Stimulated activated naive B cell treated with anti-CD40 and anti-IgM and Interleukin-4, amounts not matched to agents 10 μg/mL and 1 μg/mL and 100 μg/mL, for 72 hours (primary cell): ENCODE measurements around the gene SCAI.
"Not testable (repeated sequence)": the region's sequence is repeated elsewhere in the genome, so short reads cannot be mapped to it uniquely, and the experiment has no call there.

Source experiments
- ATAC-seq, 2 donors: fragments of 150-1000 bp; cut with Tn5 transposase; replicated peaks; 2 replicates each; pipeline ENCODE4 v1.10.0; 2021; ENCODE audit warnings: moderate library complexity in 1 of 2
- DNase-seq: peaks from one replicate; pipeline ENCODE4 v3.0.0; 2021
- H3K27ac Mint-ChIP-seq: one replicate; pipeline ENCODE4 v1.8.0; 2022; ENCODE audit warnings: mild to moderate bottlenecking, mixed read lengths
- H3K27me3 Mint-ChIP-seq, 2 donors: one replicate each; pipeline ENCODE4 v1.8.0; 2022; ENCODE audit warnings: mixed read lengths in 2 of 2
- H3K36me3 Mint-ChIP-seq, 2 donors: one replicate each; pipeline ENCODE4 v1.8.0; 2022; ENCODE audit warnings: mixed read lengths in 2 of 2, mild to moderate bottlenecking in 1 of 2
- H3K4me1 Mint-ChIP-seq, 2 donors: one replicate each; pipeline ENCODE4 v1.8.0; 2022; ENCODE audit warnings: mixed read lengths in 2 of 2, mild to moderate bottlenecking in 1 of 2
- H3K4me3 Mint-ChIP-seq, 2 donors: one replicate each; pipeline ENCODE4 v1.8.0; 2022; ENCODE audit warnings: mild to moderate bottlenecking in 2 of 2, mixed read lengths in 2 of 2, moderate library complexity in 1 of 2
- H3K9me3 Mint-ChIP-seq, 2 donors: one replicate each; pipeline ENCODE4 v1.8.0; 2022; ENCODE audit warnings: mixed read lengths in 2 of 2, mild to moderate bottlenecking in 1 of 2

SCAI gene

DNA sequence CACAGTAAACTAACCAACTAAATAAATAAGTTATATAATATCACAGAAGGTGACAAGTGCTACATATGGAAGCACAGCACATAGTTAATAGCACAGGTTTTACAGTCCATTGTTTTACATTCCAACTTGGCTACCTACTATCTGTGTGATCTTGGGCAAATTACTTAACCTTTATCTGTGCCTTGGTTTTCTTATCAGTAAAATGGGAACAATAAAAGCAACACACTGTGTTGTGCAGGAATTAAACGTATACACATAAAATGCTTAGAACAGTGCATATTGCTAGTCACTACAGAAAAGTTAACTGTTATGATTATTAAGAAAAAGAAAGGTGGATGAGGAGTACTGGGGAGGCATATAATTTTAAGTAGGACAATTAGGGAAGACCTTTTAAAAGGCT is 159.6 kb downstream of the SCAI start:
- Mint-ChIP-seq H3K4me3 (no peak overlapping the region), H3K27me3 (no peaks in the 10 kb centered on the region), H3K36me3 (peaks cover 6 to 18% of the 10 kb centered on the region in 2 donors), H3K4me1 (no peaks in the 10 kb centered on the region), H3K9me3 (no peaks in the 10 kb centered on the region), H3K27ac (no peak overlapping the region)
- ATAC-seq: no peak
- no peak for DNase-seq

DNA sequence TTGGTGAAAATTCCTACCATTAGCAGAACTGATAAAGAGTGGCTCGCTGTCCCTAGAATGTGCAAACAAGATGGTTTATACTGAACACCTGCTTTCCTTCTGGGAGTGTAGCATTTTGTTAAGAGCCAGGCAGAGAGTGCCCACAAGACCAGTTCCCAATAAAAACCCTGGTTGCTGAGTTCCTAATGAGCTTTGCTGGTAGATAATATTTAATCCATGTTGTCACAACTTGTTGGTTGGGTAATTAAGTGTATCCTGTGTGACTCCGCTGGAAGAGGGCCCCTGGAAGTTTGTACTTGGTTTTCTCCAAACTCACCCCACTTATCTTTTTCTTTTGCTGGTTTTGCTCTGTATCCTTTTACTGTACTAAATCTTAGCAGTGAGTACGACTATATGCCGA is 162.9 kb downstream of the SCAI start:
- Mint-ChIP-seq H3K4me1 (no peaks in the 10 kb centered on the region), H3K27ac (no peak overlapping the region), H3K4me3 (no peak overlapping the region), H3K36me3 (peaks cover 6 to 12% of the 10 kb centered on the region in 2 donors), H3K9me3 (no peaks in the 10 kb centered on the region), H3K27me3 (no peaks in the 10 kb centered on the region)
- DNase-seq: no peak
- ATAC-seq: no peak

DNA sequence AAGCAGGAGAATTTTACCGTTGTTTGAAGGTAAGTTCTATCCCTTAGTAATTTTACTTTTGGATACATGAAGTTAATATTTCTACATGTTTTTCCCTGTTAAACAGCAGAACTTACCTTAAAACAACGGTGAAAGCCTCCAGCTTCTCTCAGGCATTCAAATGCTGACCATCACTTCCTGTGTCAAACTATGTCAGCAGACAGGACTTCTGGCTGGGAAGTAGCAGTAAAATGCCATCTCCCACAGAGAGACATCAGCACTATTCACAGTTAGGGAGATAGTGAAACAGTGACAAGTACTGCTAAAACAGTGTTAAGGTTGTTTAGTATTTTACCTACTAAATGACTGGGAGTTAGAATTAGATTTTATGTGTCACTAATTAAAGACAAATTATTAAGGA is 168.2 kb downstream of the SCAI start:
- DNase-seq: no peak
- H3K9me3 Mint-ChIP-seq: no peaks in the 10 kb centered on the region
- no peak overlapping the region for H3K4me3 Mint-ChIP-seq
- no peak overlapping the region for H3K27ac Mint-ChIP-seq
- peaks cover 10 to 20% of the 10 kb centered on the region in 2 donors for H3K36me3 Mint-ChIP-seq
- no peak for ATAC-seq
- H3K4me1 Mint-ChIP-seq: no peaks in the 10 kb centered on the region
- H3K27me3 Mint-ChIP-seq: no peaks in the 10 kb centered on the region

DNA sequence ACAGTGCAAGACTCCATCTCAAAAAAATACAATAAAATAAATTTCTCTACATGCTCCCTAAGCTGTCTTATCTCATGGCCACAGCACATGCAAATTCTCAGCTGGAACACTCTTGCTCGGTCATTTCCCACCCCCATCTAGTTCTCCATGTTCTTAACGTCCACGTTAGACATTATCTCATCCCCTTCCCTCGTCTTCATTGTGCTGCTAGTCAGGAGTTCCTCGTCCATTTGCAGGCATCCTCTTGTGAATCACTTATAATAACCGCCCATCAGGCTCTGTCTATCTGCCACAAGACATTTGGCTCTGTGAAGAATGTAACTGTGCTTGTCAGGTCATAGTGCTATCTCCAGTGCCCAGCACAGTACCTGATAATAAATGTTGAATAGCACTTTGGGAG is 169.5 kb downstream of the SCAI start:
- DNase-seq (no peak), ATAC-seq (no peak)
- H3K36me3 Mint-ChIP-seq: peaks cover 11 to 22% of the 10 kb centered on the region in 2 donors
- no peak overlapping the region for H3K4me3 Mint-ChIP-seq
- H3K27me3 Mint-ChIP-seq: no peaks in the 10 kb centered on the region
- H3K4me1 Mint-ChIP-seq: no peaks in the 10 kb centered on the region
- H3K9me3 Mint-ChIP-seq: no peaks in the 10 kb centered on the region
- H3K27ac Mint-ChIP-seq: no peak overlapping the region

DNA sequence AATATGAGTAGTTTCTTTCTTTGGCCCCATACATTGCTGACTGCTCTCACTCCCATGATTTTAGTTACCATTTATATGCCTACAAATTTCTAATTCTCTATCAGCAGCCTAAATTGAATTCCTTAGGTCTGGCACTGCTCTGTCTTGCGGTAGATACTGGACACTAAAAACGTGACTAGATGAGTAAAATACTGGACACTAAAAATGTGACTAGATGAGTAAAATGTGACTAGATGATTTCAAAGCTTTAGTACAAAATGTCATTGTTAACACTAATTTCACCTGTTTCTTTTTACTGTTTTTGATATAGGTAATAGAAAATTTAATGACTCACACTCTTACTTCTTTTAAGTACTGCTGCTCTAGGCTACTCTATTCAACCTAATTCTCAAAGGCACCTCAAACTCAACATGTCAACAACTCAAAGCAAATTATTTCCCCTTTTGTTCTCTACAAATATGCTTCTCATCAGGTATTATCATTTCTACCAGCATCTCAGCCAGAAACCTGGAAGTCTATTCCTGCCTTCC is 171.0 kb downstream of the SCAI start:
- H3K4me1 Mint-ChIP-seq: no peaks in the 10 kb centered on the region
- ATAC-seq (no peak), DNase-seq (no peak)
- H3K27ac Mint-ChIP-seq: no peak overlapping the region
- no peaks in the 10 kb centered on the region for H3K27me3 Mint-ChIP-seq
- H3K36me3 Mint-ChIP-seq: peaks cover 9 to 25% of the 10 kb centered on the region in 2 donors
- H3K4me3 Mint-ChIP-seq: no peak overlapping the region
- H3K9me3 Mint-ChIP-seq: no peaks in the 10 kb centered on the region

DNA sequence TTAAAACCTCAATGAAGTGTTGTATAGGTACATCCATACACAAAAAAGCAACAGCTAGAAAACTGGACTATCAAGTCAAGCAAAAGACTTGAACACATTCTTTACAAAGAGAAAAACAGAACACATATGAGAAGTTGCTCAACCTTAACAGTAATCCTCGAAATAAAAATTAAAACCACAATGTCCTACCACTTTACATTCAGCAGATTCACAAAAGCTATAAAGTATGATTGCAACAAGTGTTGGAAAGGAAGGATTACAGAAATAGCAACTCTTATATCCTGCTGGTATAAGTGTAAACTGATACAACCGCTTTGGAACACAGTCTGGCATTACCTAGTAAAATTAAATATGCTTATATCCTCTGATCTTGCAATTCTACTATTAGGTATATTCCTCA is 173.9 kb downstream of the SCAI start:
- H3K27me3 Mint-ChIP-seq: no peaks in the 10 kb centered on the region
- H3K36me3 Mint-ChIP-seq: peaks cover 9 to 23% of the 10 kb centered on the region in 2 donors
- no peaks in the 10 kb centered on the region for H3K9me3 Mint-ChIP-seq
- no peak overlapping the region for H3K27ac Mint-ChIP-seq
- DNase-seq (no peak), ATAC-seq (no peak)
- peaks cover 3 to 9% of the 10 kb centered on the region in 2 donors for H3K4me1 Mint-ChIP-seq
- H3K4me3 Mint-ChIP-seq: no peak overlapping the region

DNA sequence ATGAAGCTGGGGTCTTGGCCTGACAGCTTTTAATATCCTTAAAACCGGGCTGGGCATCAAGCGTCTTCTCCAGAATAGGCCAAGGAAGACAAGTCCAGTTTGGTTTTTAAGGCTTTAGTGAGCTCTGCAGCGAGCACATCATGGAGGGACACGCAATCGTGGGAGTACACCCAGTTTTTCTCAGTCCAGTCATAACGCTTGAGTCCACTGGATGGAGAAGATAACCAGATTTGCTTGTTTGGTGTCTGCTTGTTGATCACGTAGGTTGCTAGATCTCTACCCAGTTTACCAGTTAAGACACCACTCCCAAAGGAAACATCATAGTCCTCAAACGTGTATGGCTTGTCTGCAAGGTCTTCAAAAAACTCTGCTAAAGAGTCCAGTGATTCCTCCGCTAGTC is 175.1 kb downstream of the SCAI start:
- DNase-seq (no peak), ATAC-seq (no peak)
- no peak overlapping the region for H3K4me3 Mint-ChIP-seq
- peaks cover 3 to 16% of the 10 kb centered on the region in 2 donors for H3K36me3 Mint-ChIP-seq
- no peak overlapping the region for H3K27ac Mint-ChIP-seq
- no peaks in the 10 kb centered on the region for H3K27me3 Mint-ChIP-seq
- H3K4me1 Mint-ChIP-seq: peaks cover 9 to 19% of the 10 kb centered on the region in 2 donors
- H3K9me3 Mint-ChIP-seq: no peaks in the 10 kb centered on the region

DNA sequence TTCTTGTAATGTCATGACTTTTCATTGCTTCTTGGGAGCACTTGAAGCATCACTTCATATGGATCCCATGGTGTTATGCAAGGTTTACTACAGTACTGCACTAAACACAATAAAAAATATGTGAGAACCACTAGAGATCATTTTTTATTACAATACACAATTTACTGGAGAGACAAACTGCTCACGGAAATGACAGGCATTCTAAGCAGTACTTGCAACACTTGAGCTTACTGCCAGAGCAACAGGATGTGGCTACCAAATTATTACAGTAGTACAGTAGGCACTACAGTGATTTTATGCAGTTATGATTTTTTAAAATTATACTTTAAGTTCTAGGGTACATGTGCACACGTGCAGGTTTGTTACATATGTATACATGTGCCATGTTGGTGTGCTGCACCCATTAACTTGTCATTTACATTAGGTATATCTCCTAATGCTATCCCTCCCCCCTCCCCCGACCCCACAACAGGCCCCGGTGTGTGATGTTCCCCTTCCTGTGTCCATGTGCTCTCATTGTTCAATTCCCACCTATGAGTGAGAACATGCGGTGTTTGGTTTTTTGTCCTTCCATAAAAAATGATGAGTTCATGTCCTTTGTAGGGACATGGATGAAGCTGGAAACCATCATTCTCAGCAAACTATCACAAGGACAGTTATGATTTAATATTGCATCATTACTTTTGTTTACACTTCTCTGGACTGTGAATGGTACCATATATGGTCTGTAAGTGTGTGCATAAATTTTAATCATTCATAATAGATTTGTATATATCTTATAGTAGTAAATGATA is 177.4 kb downstream of the SCAI start:
- H3K36me3 Mint-ChIP-seq, H3K4me3 Mint-ChIP-seq, H3K27ac Mint-ChIP-seq, ATAC-seq, H3K9me3 Mint-ChIP-seq, H3K27me3 Mint-ChIP-seq, DNase-seq: not testable (repeated sequence)
- peaks cover 9 to 19% of the 10 kb centered on the region in 2 donors for H3K4me1 Mint-ChIP-seq

DNA sequence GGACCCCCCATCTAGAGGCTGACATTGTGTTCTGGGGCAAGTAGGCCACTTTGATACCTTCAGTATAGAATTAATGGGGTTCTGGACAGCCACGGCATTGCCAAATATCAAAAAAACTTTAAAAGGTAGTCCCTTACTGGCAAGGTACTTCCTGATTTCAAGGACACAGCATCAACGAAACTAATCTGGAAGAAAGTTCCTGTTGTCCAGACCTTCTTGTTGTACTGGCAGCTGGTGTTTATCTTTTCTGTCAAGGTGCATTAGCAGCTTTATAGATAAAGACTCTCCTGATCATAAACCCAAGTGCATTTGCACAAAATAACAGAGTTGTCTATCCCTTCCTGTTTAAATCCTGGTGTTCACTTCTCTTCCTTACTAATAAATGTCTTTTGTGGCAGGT is 178.7 kb downstream of the SCAI start:
- ATAC-seq (no peak), DNase-seq (no peak)
- Mint-ChIP-seq H3K36me3 (peaks cover 2 to 4% of the 10 kb centered on the region in 2 donors), H3K27ac (no peak overlapping the region), H3K9me3 (no peaks in the 10 kb centered on the region), H3K4me1 (peaks cover 9 to 19% of the 10 kb centered on the region in 2 donors), H3K4me3 (no peak overlapping the region), H3K27me3 (no peaks in the 10 kb centered on the region)

DNA sequence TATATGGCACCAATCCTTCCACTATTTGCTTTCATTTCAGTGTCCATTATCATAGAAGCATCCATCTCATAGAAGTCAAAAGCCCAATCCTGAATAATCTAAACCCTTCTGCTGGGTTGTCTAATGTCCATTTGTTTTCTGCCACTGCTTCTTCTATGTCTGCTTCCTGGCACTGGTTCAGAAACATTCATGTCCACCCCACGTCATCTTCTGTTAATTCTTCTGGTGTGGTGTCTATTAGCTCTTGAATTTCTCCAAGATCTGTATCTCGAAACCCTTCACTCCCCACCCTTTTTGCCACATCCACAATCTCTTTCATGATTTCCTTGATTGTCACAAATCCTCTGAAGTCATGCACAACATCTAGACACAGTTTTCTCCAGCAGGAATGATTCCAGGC is 179.3 kb downstream of the SCAI start:
- Mint-ChIP-seq H3K27ac (no peak overlapping the region), H3K4me1 (peaks cover 9 to 19% of the 10 kb centered on the region in 2 donors), H3K4me3 (no peak overlapping the region), H3K36me3 (peaks cover 3 to 5% of the 10 kb centered on the region in 2 donors), H3K27me3 (no peaks in the 10 kb centered on the region), H3K9me3 (no peaks in the 10 kb centered on the region)
- no peak for ATAC-seq
- no peak for DNase-seq

DNA sequence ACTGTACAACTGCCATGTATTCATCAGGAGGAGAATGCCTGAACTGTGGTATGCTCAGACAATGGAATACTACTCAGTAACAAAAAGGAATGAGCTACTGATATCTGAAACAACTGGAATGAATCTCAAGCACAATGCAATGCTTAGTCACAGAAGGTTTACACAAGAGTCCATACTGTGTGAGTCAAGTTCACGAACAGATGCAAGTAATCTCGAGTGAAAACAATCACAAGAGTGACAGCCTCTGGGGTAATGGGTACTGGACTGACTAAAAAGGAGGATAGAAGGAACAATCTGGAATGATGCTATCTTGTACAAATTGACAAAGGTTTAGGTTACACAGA is 182.9 kb downstream of the SCAI start:
- Mint-ChIP-seq H3K4me1 (peaks cover 6 to 14% of the 10 kb centered on the region in 2 donors), H3K27ac (no peak overlapping the region), H3K4me3 (no peak overlapping the region), H3K27me3 (no peaks in the 10 kb centered on the region), H3K36me3 (peaks cover 3% of the 10 kb centered on the region in 2 donors), H3K9me3 (no peaks in the 10 kb centered on the region)
- DNase-seq: no peak
- ATAC-seq: no peak

DNA sequence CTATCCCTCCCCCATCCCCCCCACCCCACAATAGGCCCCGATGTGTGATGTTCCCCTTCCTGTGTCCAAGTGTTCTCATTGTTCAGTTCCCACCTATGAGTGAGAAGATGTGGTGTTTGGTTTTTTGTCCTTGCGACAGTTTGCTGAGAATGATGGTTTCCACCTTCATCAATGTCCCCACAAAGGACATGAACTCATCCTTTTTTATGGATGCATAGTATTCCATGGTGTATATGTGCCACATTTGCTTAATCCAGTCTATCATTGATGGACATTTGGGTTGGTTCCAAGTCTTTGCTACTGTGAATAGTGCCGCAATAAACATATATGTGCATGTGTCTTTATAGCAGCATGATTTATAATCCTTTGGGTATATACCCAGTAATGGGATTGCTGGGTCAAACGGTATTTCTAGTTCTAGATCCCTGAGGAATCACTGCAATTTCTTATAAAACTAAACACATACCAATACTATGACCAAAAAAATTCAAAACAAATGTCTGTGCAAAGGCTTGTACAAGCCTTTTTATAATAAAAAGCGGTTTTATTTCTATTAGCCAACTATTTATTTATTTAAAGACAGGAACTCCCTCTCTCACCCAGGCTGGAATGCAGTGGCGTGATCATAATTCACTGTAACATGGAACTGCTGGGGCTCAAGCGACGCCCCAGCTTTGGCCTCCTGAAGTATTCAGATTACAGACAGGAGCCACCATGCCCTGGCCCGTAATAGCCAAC is 183.5 kb downstream of the SCAI start:
- H3K4me1 Mint-ChIP-seq: peaks cover 6 to 14% of the 10 kb centered on the region in 2 donors
- H3K27ac Mint-ChIP-seq, H3K9me3 Mint-ChIP-seq, DNase-seq, H3K4me3 Mint-ChIP-seq, ATAC-seq, H3K36me3 Mint-ChIP-seq, H3K27me3 Mint-ChIP-seq: not testable (repeated sequence)

DNA sequence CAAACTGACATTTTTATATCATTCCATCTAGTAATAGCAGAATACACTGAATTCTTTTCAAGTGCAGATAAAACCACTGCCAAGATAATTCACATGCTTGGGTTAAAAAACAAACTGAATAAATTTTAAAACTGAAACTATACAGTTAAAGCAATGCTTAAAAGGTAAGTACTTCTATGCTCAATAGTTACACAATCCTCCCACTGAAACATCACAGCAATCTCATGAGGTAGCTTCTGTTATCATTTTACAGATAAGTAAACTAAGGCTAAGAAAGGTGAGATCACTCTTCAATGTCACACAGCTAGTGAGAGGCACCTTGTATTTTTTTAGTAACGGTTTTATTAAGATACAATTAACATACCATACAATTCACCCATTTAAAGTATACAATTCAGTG is 189.1 kb downstream of the SCAI start:
- H3K4me1 Mint-ChIP-seq: peaks cover 6 to 14% of the 10 kb centered on the region in 2 donors
- H3K4me3 Mint-ChIP-seq: no peak overlapping the region
- H3K36me3 Mint-ChIP-seq: peaks cover 2 to 3% of the 10 kb centered on the region in 2 donors
- no peaks in the 10 kb centered on the region for H3K9me3 Mint-ChIP-seq
- no peak for ATAC-seq
- H3K27me3 Mint-ChIP-seq: no peaks in the 10 kb centered on the region
- DNase-seq: no peak
- H3K27ac Mint-ChIP-seq: no peak overlapping the region

DNA sequence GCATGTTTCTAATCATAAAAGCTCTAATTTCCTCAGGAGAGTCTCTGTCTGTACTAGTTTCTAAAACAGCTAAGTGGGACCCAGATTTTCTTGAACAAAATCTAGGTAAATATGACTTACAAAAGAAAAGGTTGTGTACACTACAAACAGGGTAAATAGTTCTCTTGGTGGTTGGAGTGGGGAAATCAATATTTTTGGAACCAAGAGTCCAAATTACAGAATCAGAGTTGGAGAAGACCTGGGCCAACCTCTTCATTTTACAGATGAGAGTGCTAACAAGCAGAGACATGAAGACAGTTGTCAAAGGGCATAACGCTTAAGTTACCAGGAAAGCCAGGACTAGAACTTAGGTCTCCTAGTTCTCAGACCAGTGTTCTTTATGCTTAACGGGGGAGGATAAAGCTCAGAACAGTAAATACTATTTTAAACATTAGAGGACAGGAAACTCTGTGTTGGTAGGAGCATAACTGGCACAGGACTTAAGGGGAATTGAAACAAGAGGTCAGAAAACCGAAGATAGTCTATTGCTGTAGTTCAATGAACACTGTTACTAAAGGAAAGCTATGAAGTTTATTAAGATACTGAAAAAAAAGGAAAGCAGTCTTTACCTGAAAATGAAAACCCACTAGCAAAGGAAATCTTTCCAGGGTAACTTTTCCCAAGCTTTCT is 193.1 kb downstream of the SCAI start:
- H3K27me3 Mint-ChIP-seq: no peaks in the 10 kb centered on the region
- peak overlapping the region; percentile 3 to 11 for H3K4me3 Mint-ChIP-seq
- H3K4me1 Mint-ChIP-seq: peaks cover 6 to 14% of the 10 kb centered on the region in 2 donors
- DNase-seq: no peak
- no peaks in the 10 kb centered on the region for H3K9me3 Mint-ChIP-seq
- peaks cover 2 to 3% of the 10 kb centered on the region in 2 donors for H3K36me3 Mint-ChIP-seq
- peak; percentile 78 to 79 for ATAC-seq
- H3K27ac Mint-ChIP-seq: peak overlapping the region; percentile 56
